Transverse colon (tissue), 4 donors: ENCODE data around the gene AQP12A.
"Not testable (repeated sequence)": the region's sequence is repeated elsewhere in the genome, so short reads cannot be mapped to it uniquely, and the experiment has no call there.

ENCODE experiments used
- EP300 ChIP-seq: sonication (generic); formaldehyde crosslinking; IDR thresholded peaks from one replicate; pipeline ENCODE4 v1.6.1; 2017; ENCODE audit warnings: antibody characterized with exemption, low read depth
- POLR2A ChIP-seq: fragments of 450-650 bp; IDR thresholded peaks from one replicate; pipeline ENCODE4 v1.6.1; 2016; ENCODE audit warnings: antibody characterized with exemption, mild to moderate bottlenecking, moderate library complexity
- POLR2AphosphoS5 ChIP-seq, 3 donors: sonication (generic); formaldehyde crosslinking; IDR thresholded peaks; one replicate each; pipeline ENCODE4 v1.6.1; 2016; ENCODE audit warnings: antibody characterized with exemption in 3 of 3
- TF ChIP-seq, protein P1 (sequence below), 5 experiments: fragments of 200-600 bp in 3 of 5; fragments of 450-650 bp in 2 of 5; sonication (generic) in 3 of 5; IDR thresholded peaks; 1 replicate in 2 of 5; 2 replicates in 3 of 5; pipeline ENCODE4 v1.5.1; 2016 to 2017; ENCODE audit warnings: antibody characterized with exemption in 5 of 5, inconsistent platforms in 3 of 5, mild to moderate bottlenecking in 2 of 5, moderate library complexity in 1 of 5

DNA sequence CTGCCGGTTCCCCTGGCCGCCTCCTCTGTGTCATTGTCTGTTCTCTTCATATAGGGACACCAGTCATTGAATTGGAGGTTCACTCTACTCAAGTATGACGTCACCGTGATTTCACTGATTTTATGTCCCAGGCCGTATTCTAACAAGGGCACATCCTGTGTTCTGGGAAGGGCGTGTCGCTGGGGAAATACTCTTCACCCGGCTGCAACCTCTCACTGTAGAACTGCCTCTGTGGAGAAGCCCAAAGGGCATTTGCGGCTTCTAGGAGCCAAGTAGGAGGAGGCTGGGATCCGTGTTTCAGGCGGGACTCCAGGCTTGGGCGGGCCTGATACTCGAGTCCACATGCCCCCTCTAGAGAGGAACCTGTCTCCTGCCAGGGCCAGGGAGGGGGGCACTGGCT, 4.8 kb downstream of the AQP12A start:
- TF ChIP-seq, protein P1, sequence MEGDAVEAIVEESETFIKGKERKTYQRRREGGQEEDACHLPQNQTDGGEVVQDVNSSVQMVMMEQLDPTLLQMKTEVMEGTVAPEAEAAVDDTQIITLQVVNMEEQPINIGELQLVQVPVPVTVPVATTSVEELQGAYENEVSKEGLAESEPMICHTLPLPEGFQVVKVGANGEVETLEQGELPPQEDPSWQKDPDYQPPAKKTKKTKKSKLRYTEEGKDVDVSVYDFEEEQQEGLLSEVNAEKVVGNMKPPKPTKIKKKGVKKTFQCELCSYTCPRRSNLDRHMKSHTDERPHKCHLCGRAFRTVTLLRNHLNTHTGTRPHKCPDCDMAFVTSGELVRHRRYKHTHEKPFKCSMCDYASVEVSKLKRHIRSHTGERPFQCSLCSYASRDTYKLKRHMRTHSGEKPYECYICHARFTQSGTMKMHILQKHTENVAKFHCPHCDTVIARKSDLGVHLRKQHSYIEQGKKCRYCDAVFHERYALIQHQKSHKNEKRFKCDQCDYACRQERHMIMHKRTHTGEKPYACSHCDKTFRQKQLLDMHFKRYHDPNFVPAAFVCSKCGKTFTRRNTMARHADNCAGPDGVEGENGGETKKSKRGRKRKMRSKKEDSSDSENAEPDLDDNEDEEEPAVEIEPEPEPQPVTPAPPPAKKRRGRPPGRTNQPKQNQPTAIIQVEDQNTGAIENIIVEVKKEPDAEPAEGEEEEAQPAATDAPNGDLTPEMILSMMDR (IDR thresholded peaks at IDR 0.05): not testable (repeated sequence)
- not testable (repeated sequence) for TF ChIP-seq POLR2A; POLR2AphosphoS5 (IDR thresholded peaks at IDR 0.05); EP300
